ENCODE measurements around the gene SLC22A5.

DNA sequence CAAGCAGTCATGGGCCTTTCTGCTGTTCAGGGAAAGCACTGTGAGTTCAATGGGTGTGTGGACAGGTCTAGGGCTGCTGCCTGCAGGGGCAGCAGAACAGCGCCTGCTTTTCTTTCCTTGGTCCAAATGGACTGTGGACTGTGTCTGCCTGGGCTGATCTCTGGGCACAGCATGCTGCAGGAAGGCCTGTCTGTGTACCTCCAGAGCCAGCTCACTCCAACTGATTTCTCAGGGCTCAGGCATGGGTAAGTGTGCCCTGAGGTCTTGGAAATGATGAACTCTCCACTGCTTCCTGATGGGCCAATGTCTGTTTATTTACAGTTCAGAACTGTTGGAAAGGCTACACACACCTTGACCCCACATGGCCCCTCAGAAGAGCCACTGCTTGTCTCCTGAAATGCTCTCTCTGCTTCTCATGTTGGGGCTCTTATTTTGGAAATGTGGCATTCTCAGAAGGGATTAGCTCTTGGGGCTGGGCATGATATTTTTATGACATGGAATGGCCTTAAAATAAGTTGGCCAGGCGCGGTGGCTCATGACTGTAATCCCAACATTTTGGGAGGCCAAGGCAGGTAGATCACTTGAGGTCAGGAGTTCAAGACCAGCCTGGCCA lies 48.3 kb upstream of the SLC22A5 start:
- TF ChIP-seq POLR2A (IDR thresholded peaks at IDR 0.05; ENCODE audit: low read length) = no peak
- TF ChIP-seq GATA1 (IDR thresholded peaks at IDR 0.05; ENCODE audit: low read depth, low read length) = no peak

Measured in erythroblast (primary cell).